Panc1 (cell line): ENCODE data around the gene EIF5A. TPM values are rescaled to one million over a fixed set of nuclear protein-coding genes. Genes with fewer than 3 reads are reported as not detected.

Source experiments
- ATAC-seq: fragments of 200-7000 bp; cut with Tn5 transposase; 2 replicates; pipeline ENCODE4 v1.9.1; 2020; ENCODE audit warnings: mild to moderate bottlenecking, moderate library complexity
- BruUV-seq: library from RNA; stranded (reverse); fragments of 400-500 nt; replicated peaks from 2 replicates; lab custom pipeline; 2021; lab: Mats Ljungman, UMichigan
- CTCF ChIA-PET: fragments of 300-600 bp; sonication (Branson Sonifier 250); formaldehyde crosslinking; loops from one replicate; lab custom pipeline; 2022; ENCODE audit warnings: antibody characterized with exemption; lab: Charles Lee
- POLR2A ChIA-PET: fragments of 300-600 bp; sonication (Branson Sonifier 250); formaldehyde crosslinking; loops from one replicate; lab custom pipeline; 2022; ENCODE audit warnings: antibody characterized with exemption; lab: Charles Lee
- DNase-seq: peaks from one replicate; pipeline ENCODE4 v3.0.0-alpha.2; 2010; ENCODE audit warnings: low read depth, low spot score
- H3K27ac ChIP-seq: 2 replicates; pipeline ENCODE4 v1.5.1; 2011; ENCODE audit warnings: mild to moderate bottlenecking, low read length, inconsistent platforms
- H3K27me3 ChIP-seq: fragments of 200-500 bp; sonication (Bioruptor generic); 2 replicates; pipeline ENCODE4 v1.6.0; 2014; ENCODE audit warnings: low read length, inconsistent platforms; ENCODE audit not compliant: control insufficient read depth, insufficient read depth
- H3K36me3 ChIP-seq: fragments of 200-500 bp; sonication (Bioruptor generic); 2 replicates; pipeline ENCODE4 v1.5.1; 2014; ENCODE audit warnings: inconsistent platforms, mild to moderate bottlenecking, low read length, moderate library complexity; ENCODE audit not compliant: control insufficient read depth, insufficient read depth
- H3K4me1 ChIP-seq: 2 replicates; pipeline ENCODE4 v1.5.1; 2011; ENCODE audit warnings: inconsistent platforms, mild to moderate bottlenecking, low read length, moderate library complexity; ENCODE audit not compliant: control insufficient read depth, insufficient read depth
- H3K4me3 ChIP-seq, 2 experiments: 2 replicates each; pipeline ENCODE4 v1.5.1; 2011 to 2012; ENCODE audit warnings: low read depth in 2 of 2, low read length in 2 of 2, mild to moderate bottlenecking in 2 of 2, inconsistent platforms in 1 of 2, moderate library complexity in 1 of 2
- H3K9me3 ChIP-seq: fragments of 200-500 bp; sonication (Bioruptor generic); 2 replicates; pipeline ENCODE4 v1.5.1; 2014; ENCODE audit warnings: low read depth, mild to moderate bottlenecking, inconsistent platforms, low read length, moderate library complexity; ENCODE audit not compliant: control insufficient read depth, insufficient read depth
- CTCF ChIP-seq: fragments of 450-650 bp; IDR thresholded peaks from 2 replicates; pipeline ENCODE4 v1.5.1; 2017; ENCODE audit warnings: mild to moderate bottlenecking
- POLR2AphosphoS5 ChIP-seq: IDR thresholded peaks from 2 replicates; pipeline ENCODE4 v1.6.1; 2012; ENCODE audit warnings: mild to moderate bottlenecking, low read depth, low read length, moderate library complexity
- SIN3A ChIP-seq: IDR thresholded peaks from 2 replicates; pipeline ENCODE4 v1.6.1; 2012; ENCODE audit warnings: low read depth, mild to moderate bottlenecking, low read length, moderate library complexity, borderline replicate concordance; ENCODE audit not compliant: insufficient read depth
- TCF7L2 ChIP-seq: IDR thresholded peaks from 2 replicates; pipeline ENCODE4 v1.6.1; 2011; ENCODE audit warnings: mild to moderate bottlenecking, low read depth, low read length, inconsistent platforms
- in situ Hi-C: cut with HindIII; loops from 2 replicates; pipeline ENCODE4 v1.10.0; 2016; ENCODE audit warnings: low sequenced_read_pairs, low pct_unique_long_range_greater_than_20kb
- intact Hi-C: fragments of 100-400 bp; cut with micrococcal nuclease; formaldehyde crosslinking; loops from one replicate; pipeline ENCODE4 v1.10.0; 2022; ENCODE audit not compliant: unreplicated experiment
- total RNA-seq: library from RNA; stranded (reverse); gene quantifications from one replicate; pipeline ENCODE4 v1.2.1, GENCODE V29; 2021; ENCODE audit not compliant: unreplicated experiment
- TF ChIP-seq, protein P1 (sequence below), 2 experiments: IDR thresholded peaks; 2 replicates each; pipeline ENCODE4 v1.6.1; 2011 to 2012; ENCODE audit warnings: low read depth in 2 of 2, control low read depth in 1 of 2, low read length in 1 of 2, mild to moderate bottlenecking in 1 of 2, moderate library complexity in 1 of 2; ENCODE audit not compliant: insufficient read depth in 1 of 2

Gene EIF5A
- total RNA-seq, 1 experiment from 2014 or later, result 728 TPM

DNA sequence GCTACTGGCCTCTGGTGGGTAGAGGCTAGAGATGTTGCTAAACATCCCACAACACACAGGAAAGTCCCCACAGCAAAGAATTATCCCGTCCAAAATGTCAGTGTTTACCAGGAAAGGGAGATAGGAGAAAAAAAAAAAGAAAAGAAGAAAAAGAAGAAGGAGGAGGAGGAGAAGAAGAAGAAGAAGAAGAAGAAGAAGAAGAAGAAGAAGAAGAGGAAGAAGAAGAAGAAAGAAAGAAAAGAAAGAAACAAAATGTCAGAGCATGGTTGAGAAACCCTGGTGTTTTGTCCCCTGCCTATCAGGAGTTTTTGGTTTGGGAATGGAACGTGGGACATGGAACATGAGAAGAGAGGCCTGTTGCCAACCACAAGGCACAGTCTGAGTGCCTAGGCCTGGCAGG, 50.0 kb downstream of the EIF5A start:
- DNase-seq (no peak), ATAC-seq (no peak)
- TF ChIP-seq CTCF (no peak), SIN3A (no peak), POLR2AphosphoS5 (no peak), TCF7L2 (no peak)
- TF ChIP-seq, protein P1, sequence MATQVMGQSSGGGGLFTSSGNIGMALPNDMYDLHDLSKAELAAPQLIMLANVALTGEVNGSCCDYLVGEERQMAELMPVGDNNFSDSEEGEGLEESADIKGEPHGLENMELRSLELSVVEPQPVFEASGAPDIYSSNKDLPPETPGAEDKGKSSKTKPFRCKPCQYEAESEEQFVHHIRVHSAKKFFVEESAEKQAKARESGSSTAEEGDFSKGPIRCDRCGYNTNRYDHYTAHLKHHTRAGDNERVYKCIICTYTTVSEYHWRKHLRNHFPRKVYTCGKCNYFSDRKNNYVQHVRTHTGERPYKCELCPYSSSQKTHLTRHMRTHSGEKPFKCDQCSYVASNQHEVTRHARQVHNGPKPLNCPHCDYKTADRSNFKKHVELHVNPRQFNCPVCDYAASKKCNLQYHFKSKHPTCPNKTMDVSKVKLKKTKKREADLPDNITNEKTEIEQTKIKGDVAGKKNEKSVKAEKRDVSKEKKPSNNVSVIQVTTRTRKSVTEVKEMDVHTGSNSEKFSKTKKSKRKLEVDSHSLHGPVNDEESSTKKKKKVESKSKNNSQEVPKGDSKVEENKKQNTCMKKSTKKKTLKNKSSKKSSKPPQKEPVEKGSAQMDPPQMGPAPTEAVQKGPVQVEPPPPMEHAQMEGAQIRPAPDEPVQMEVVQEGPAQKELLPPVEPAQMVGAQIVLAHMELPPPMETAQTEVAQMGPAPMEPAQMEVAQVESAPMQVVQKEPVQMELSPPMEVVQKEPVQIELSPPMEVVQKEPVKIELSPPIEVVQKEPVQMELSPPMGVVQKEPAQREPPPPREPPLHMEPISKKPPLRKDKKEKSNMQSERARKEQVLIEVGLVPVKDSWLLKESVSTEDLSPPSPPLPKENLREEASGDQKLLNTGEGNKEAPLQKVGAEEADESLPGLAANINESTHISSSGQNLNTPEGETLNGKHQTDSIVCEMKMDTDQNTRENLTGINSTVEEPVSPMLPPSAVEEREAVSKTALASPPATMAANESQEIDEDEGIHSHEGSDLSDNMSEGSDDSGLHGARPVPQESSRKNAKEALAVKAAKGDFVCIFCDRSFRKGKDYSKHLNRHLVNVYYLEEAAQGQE (IDR thresholded peaks at IDR 0.05; ENCODE audit: insufficient read depth in 1 of 2, low read depth in 2 of 2, low read length in 1 of 2), result no peak
- ChIA-PET CTCF (no interaction called here), POLR2A (no interaction called here)
- Histone ChIP-seq H3K36me3 (no peaks in the 10 kb centered on the region; the same call in 1 of the 2 replicates), H3K4me1 (peaks cover 6% of the 10 kb centered on the region), H3K4me3 (no peak overlapping the region), H3K9me3 (no peaks in the 10 kb centered on the region), H3K27me3 (no peaks in the 10 kb centered on the region), H3K27ac (no peak overlapping the region)
- in situ Hi-C loops, result no loop called here
- BruUV-seq, result no TSS peak
- intact Hi-C loops, result loop anchor here (10.0 kb wide), 1 partner anchor 77 kb away; the partner anchor contains the start of genes FGF11 and TMEM102

DNA sequence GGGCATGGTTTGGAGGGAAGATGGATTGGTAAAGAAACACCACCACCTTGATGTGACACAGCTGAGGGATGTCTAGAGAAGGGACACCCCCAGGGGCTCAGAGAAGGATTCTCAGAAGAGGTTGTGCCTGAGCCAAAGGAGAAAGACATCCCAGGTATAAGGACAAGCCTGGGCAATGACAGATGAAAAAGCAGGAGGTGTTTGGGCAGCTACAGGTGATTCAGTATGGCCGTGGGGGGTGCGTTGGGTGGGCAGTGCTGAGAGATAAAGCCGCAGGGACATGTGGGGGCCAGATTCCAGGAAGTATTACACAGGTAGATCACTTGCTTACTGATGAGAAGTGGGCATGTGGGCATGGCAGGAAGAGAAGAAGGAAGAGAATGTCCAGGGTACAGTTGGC, 54.5 kb downstream of the EIF5A start:
- no peaks in the 10 kb centered on the region for H3K27me3 ChIP-seq
- no TSS peak for BruUV-seq
- in situ Hi-C loops (no loop called here), intact Hi-C loops (no loop called here)
- H3K4me3 ChIP-seq, result no peak overlapping the region
- H3K36me3 ChIP-seq, result no peaks in the 10 kb centered on the region
- no peak for ATAC-seq
- H3K9me3 ChIP-seq, result no peaks in the 10 kb centered on the region
- ChIA-PET CTCF (interaction anchor here (0.7 kb wide), 1 partner anchor 654 kb away, joined by 4 read pairs; no protein-coding TSS in a partner anchor), POLR2A (interaction anchor here (0.6 kb wide), 1 partner anchor 75 kb away, joined by 4 read pairs; no protein-coding TSS in a partner anchor)
- no peak overlapping the region for H3K27ac ChIP-seq
- no peaks in the 10 kb centered on the region for H3K4me1 ChIP-seq
- no peak for TF ChIP-seq CTCF
- TF ChIP-seq POLR2AphosphoS5, result no peak
- TF ChIP-seq, protein P1 (IDR thresholded peaks at IDR 0.05; ENCODE audit: insufficient read depth in 1 of 2, low read depth in 2 of 2, low read length in 1 of 2), result no peak
- TF ChIP-seq SIN3A, result no peak
- TF ChIP-seq TCF7L2, result no peak
- no peak for DNase-seq
